Measurements from ENCODE around the gene SLC9A2. TPM values are rescaled to one million over a fixed set of nuclear protein-coding genes. Genes with fewer than 3 reads are reported as not detected.

The SLC9A2 gene
- total RNA-seq, 1 donor from 2014 or later = 0.14 TPM

- no peak for DNase-seq (ENCODE audit: missing footprints)
- no peak for ATAC-seq
- intact Hi-C loops (cut with DNase I) = no loop called here
Observed at GRCh38 chr2:102754456-102755145, 135.2 kb downstream of the SLC9A2 start.

- ATAC-seq (no peak), DNase-seq (ENCODE audit: missing footprints) (no peak)
- intact Hi-C loops (cut with DNase I) = no loop called here
Observed at GRCh38 chr2:102755284-102755683, 135.9 kb downstream of the SLC9A2 start.

GRCh38 chr2:102758439-102758838 lies 139.1 kb downstream of the SLC9A2 start:
- no peak for DNase-seq (ENCODE audit: missing footprints)
- intact Hi-C loops (cut with DNase I) = no loop called here

More at GRCh38 chr2:102758439-102758838, 139.1 kb downstream of the SLC9A2 start:
- no peak for ATAC-seq

Other genes starting within 250 kb of the SLC9A2 start
- gene IL18RAP, start 196.4 kb upstream of the SLC9A2 start, total RNA-seq = 0.30 TPM
- gene SLC9A4, start 146.3 kb upstream of the SLC9A2 start, total RNA-seq = not detected
- gene TMEM182, start 142.5 kb downstream of the SLC9A2 start, total RNA-seq = 175 TPM